K562 (cell line): ENCODE measurements around the gene TMEM132E.

Experiments
- CBX5 ChIP-seq: IDR thresholded peaks from 2 replicates; pipeline ENCODE4 v1.6.1; 2014; ENCODE audit warnings: low read depth, borderline replicate concordance
- CTCF ChIP-seq, 3 experiments: IDR thresholded peaks in 2 of 3; conservative IDR thresholded peaks in 1 of 3; 2 replicates each; pipeline ENCODE4 v1.5.1; 2011 to 2012; ENCODE audit warnings: low read length in 3 of 3, mild to moderate bottlenecking in 3 of 3, control low read depth in 2 of 3, improper control_type of control experiment in 1 of 3, inconsistent platforms in 1 of 3, low read depth in 1 of 3, mixed read lengths in 1 of 3, moderate library complexity in 1 of 3; ENCODE audit not compliant: insufficient read depth in 2 of 3
- ETV6 ChIP-seq, 3 experiments: fragments of 150-350 bp in 1 of 3; sonication (generic) in 1 of 3; formaldehyde crosslinking in 1 of 3; IDR thresholded peaks; 2 replicates each; pipeline versions ENCODE4 v1.6.1 to v1.8.0; 2014 to 2022; ENCODE audit warnings: borderline replicate concordance in 2 of 3, low read depth in 2 of 3, antibody characterized with exemption in 1 of 3, low read length in 1 of 3, mild to moderate bottlenecking in 1 of 3, missing genetic modification reagents in 1 of 3
- HCFC1 ChIP-seq: IDR thresholded peaks from 2 replicates; pipeline ENCODE4 v1.6.1; 2012; ENCODE audit warnings: low read depth, low read length, improper control_type of control experiment
- KLF6 ChIP-seq: fragments of 250-450 bp; sonication (Bioruptor Pico); IDR thresholded peaks from 2 replicates; pipeline ENCODE4 v1.4.0; 2020; ENCODE audit warnings: mild to moderate bottlenecking, moderate library complexity, borderline replicate concordance
- MAX ChIP-seq: sonication (generic); formaldehyde crosslinking; IDR thresholded peaks from 2 replicates; pipeline ENCODE4 v1.9.0; 2022; ENCODE audit warnings: mild to moderate bottlenecking, missing genetic modification reagents
- PATZ1 ChIP-seq: fragments of 250-450 bp; sonication (Bioruptor Pico); IDR thresholded peaks from 2 replicates; pipeline ENCODE4 v1.5.0; 2020; ENCODE audit warnings: mild to moderate bottlenecking, borderline replicate concordance
- TAF1 ChIP-seq: IDR thresholded peaks from 2 replicates; pipeline ENCODE4 v1.6.1; 2011; ENCODE audit warnings: mild to moderate bottlenecking, low read length, moderate library complexity; ENCODE audit not compliant: insufficient read depth, control insufficient read depth, severe bottlenecking; ENCODE audit errors: extremely low read depth
- ZBTB11 ChIP-seq, 3 experiments: fragments of 200-800 bp in 1 of 3; fragments of 250-450 bp in 1 of 3; fragments of 450-650 bp in 1 of 3; sonication (Bioruptor Pico) in 1 of 3; sonication (Bioruptor generic) in 1 of 3; formaldehyde crosslinking in 1 of 3; IDR thresholded peaks; 2 replicates each; pipeline versions ENCODE4 v1.6.1 to v1.8.0; 2016 to 2022; ENCODE audit warnings: mild to moderate bottlenecking in 2 of 3, missing genetic modification characterization in 2 of 3, missing compliant biosample characterization in 1 of 3, moderate library complexity in 1 of 3

- TF ChIP-seq HCFC1 (no peak), CTCF (IDR thresholded peaks at IDR 0.05 in 2 of 3, conservative IDR thresholded peaks at IDR 0.05 in 1 of 3; ENCODE audit: insufficient read depth in 2 of 3, low read depth in 1 of 3, low read length in 3 of 3) (no peak), PATZ1 (no peak), TAF1 (no peak), ZBTB11 (CRISPR knock-in tag; IDR thresholded peaks at IDR 0.05) (no peak), MAX (CRISPR knock-in tag) (no peak), KLF6 (CRISPR knock-in tag) (no peak), CBX5 (no peak), ETV6 (IDR thresholded peaks at IDR 0.05; ENCODE audit: borderline replicate concordance in 1 of 2, low read depth in 2 of 2, low read length in 1 of 2) (no peak), ETV6 (CRISPR knock-in tag; IDR thresholded peaks at IDR 0.05; ENCODE audit: borderline replicate concordance) (no peak)
Observed at GRCh38 chr17:34570506-34570905, 8.9 kb upstream of the TMEM132E start.
